Measurements from ENCODE around the gene SPG21. TPM values are rescaled to one million over a fixed set of nuclear protein-coding genes. Genes with fewer than 3 reads are reported as not detected.
A peak's percentile ranks its signal among the peaks of the same experiment; 100 is the strongest.

The SPG21 gene
- total and polyA plus RNA-seq, 2 of the 8 experiments (the other 6 are each of a cell fraction or from before 2014, with no cell fraction given), result 67.3 to 72.7 TPM

DNA sequence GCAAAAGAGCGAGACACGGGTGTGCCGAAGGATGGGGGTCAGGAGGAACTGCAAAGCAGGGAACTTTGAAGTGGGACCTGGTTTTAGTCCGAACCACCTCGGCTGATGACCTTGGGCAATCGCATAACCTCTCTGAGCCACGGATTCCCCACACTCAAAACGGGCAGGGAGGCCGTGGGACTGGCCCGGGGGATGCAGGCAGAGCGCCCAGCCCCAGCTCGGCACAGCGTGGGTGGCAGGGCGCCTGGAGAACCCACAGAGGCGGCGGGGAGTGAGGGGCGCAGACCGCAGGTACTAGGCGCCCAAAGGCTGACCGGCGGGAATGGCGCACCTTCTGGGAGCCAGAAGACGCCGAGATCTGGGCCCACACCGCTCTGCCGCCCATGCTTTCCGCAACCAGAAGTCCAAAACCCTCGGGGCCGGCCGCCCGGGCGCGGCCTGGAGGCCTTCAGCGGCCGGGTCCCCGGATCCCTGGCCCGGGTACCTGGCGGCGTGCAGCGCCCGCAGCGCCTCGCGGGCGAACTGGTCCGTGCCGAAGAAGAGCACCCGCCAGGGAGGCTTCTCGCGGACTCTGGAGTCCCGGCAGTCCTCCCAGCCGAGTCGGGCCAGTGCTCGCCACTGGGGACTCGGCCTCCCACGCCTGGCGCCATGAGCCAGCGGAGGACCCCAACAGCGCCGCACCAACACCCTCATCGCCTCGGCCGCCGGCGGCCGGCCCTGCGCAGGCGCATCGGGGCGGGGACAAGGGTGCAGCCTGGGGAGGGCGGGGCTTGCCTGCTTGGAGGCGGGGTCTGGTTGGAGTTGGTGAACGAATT is 39.4 kb upstream of the SPG21 start, which contains the start of gene MTFMT:
MTFMT (minus strand) TSS at position 719 of the 815 bp plus-strand sequence; CDS start at position 693, 26 bp downstream.
- Histone ChIP-seq H3K79me1 (ENCODE audit: low read depth, low read length) (peaks cover 5% of the 10 kb centered on the region; the same call in 1 of the 2 replicates), H3K56ac (replicated peaks; ENCODE audit: insufficient read length, low read depth, low read length) (no peak within 1 kb of the TSS), H3K4me3 (ENCODE audit: extremely low read depth in 1 of 4, insufficient read depth in 2 of 4, low read depth in 3 of 4, low read length in 4 of 4) (peak within 1 kb of the TSS; percentile 75 to 93 (median 88)), H3K23me2 (ENCODE audit: low read depth, low read length) (no peaks in the 10 kb centered on the region; the same call in 1 of the 2 replicates), H2BK12ac (ENCODE audit: low read depth, low read length) (no peak within 1 kb of the TSS), H2BK5ac (ENCODE audit: low read depth, low read length) (no peak within 1 kb of the TSS), H4K20me1 (replicated peaks in 1 of 2; ENCODE audit: control insufficient read depth in 1 of 2, insufficient read depth in 2 of 2, low read length in 2 of 2) (peaks cover 0 to 1% of the 10 kb centered on the region in 2 experiments), H2BK120ac (replicated peaks; ENCODE audit: low read depth, low read length) (no peak within 1 kb of the TSS), H4K5ac (ENCODE audit: insufficient read length, low read depth, low read length) (peak within 1 kb of the TSS; percentile 71), H2AFZ (ENCODE audit: low read length) (peak within 1 kb of the TSS; percentile 43; the same call in 1 of the 2 replicates), H3K4ac (replicated peaks; ENCODE audit: insufficient read length, low read depth, low read length) (no peak within 1 kb of the TSS), H3K9me3 (ENCODE audit: insufficient read depth in 2 of 2, low read depth in 1 of 2, low read length in 1 of 2) (no peaks in the 10 kb centered on the region), H2BK15ac (ENCODE audit: low read length) (no peak within 1 kb of the TSS), H3K36me3 (ENCODE audit: control insufficient read depth in 2 of 4, insufficient read depth in 4 of 4, low read length in 3 of 4) (peaks cover 0 to 16% (median 2%) of the 10 kb centered on the region in 4 experiments; a peak in 5 of 8 replicates), H2BK20ac (ENCODE audit: low read length) (no peak within 1 kb of the TSS), H3K18ac (ENCODE audit: extremely low read depth, low read length) (peak within 1 kb of the TSS; percentile 80; the same call in 1 of the 2 replicates), H3K79me2 (ENCODE audit: control insufficient read depth in 1 of 2, insufficient read depth in 2 of 2, low read length in 2 of 2) (peaks cover 0 to 7% of the 10 kb centered on the region in 2 experiments; a peak in 1 of 4 replicates), H2AK5ac (ENCODE audit: low read depth, low read length) (no peak within 1 kb of the TSS), H3K23ac (ENCODE audit: insufficient read length) (no peak within 1 kb of the TSS), H4K91ac (replicated peaks; ENCODE audit: insufficient read length, low read length) (peak within 1 kb of the TSS; percentile 40), H3K27ac (ENCODE audit: low read depth, low read length) (no peak within 1 kb of the TSS; the same call in 1 of the 2 replicates), H3K9ac (replicated peaks in 1 of 4; ENCODE audit: extremely low read depth in 1 of 4, low read depth in 3 of 4, low read length in 3 of 4) (peak within 1 kb of the TSS; percentile 72 to 87 (median 76)), H3K4me1 (replicated peaks in 1 of 4; ENCODE audit: control insufficient read depth in 3 of 4, insufficient read depth in 4 of 4, low read length in 3 of 4) (peaks cover 0 to 2% (median 0%) of the 10 kb centered on the region in 4 experiments; a peak in 1 of 7 replicates), H3K27me3 (replicated peaks in 1 of 4; ENCODE audit: control insufficient read depth in 3 of 4, extremely low read depth in 1 of 4, insufficient read depth in 3 of 4, low read length in 3 of 4) (no peaks in the 10 kb centered on the region), H4K8ac (ENCODE audit: extremely low read depth, insufficient read depth, low read length) (peak within 1 kb of the TSS; percentile 87), H3K14ac (ENCODE audit: insufficient read length) (no peak within 1 kb of the TSS), H3K4me2 (ENCODE audit: insufficient read depth in 1 of 2, low read depth in 2 of 2, low read length in 2 of 2) (peak within 1 kb of the TSS; percentile 88 to 94)
- DNase-seq (ENCODE audit: low read depth in 1 of 2, low spot score in 2 of 2) (peak in 1 of 2 experiments; percentile 98), FAIRE-seq (no peak)
- CTCF ChIA-PET (ENCODE audit: partially characterized antibody), result no interaction called here
- POLR2A ChIA-PET (ENCODE audit: partially characterized antibody), result interaction anchor here (0.6 kb wide), 1 partner anchor 27 kb away, joined by 3 read pairs; no protein-coding TSS in a partner anchor
- 1% methylated on average over 73 of the region's 73 CpGs; no CpG with 5 or more reads in 1 of the 2 experiments for WGBS, 2 experiments (ENCODE audit: extremely low coverage in 1 of 2, insufficient coverage in 1 of 2, insufficient read length in 1 of 2, insufficient replicate concordance in 2 of 2, low coverage in 1 of 2, low lambda C conversion rate in 2 of 2, missing lambda C conversion rate in 1 of 2)
- TF ChIP-seq, protein P1, sequence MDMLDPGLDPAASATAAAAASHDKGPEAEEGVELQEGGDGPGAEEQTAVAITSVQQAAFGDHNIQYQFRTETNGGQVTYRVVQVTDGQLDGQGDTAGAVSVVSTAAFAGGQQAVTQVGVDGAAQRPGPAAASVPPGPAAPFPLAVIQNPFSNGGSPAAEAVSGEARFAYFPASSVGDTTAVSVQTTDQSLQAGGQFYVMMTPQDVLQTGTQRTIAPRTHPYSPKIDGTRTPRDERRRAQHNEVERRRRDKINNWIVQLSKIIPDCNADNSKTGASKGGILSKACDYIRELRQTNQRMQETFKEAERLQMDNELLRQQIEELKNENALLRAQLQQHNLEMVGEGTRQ (IDR thresholded peaks at IDR 0.05; ENCODE audit: low read length), result no peak
- TF ChIP-seq EGR1 (IDR thresholded peaks at IDR 0.05; ENCODE audit: borderline replicate concordance, low read depth, low read length) (peak; percentile 37; the same call in 1 of the 2 replicates), FOSL1 (IDR thresholded peaks at IDR 0.05; ENCODE audit: insufficient read depth, low read depth, low read length) (no peak), POLR2A (IDR thresholded peaks at IDR 0.05; ENCODE audit: control extremely low read depth in 1 of 2, low read depth in 2 of 2, low read length in 2 of 2) (peak; percentile 89 to 90), BCL11A (IDR thresholded peaks at IDR 0.05; ENCODE audit: low read depth in 2 of 2, low read length in 2 of 2) (no peak), TCF12 (IDR thresholded peaks at IDR 0.05; ENCODE audit: low read depth, low read length) (no peak), TBP (IDR thresholded peaks at IDR 0.05; ENCODE audit: low read depth, low read length) (no peak; the same call in 1 of the 2 replicates), YY1 (IDR thresholded peaks at IDR 0.05; ENCODE audit: low read depth, low read length) (peak; percentile 49; the same call in 1 of the 2 replicates), SP1 (IDR thresholded peaks at IDR 0.05; ENCODE audit: low read depth, low read length) (no peak), TAF1 (IDR thresholded peaks at IDR 0.05; ENCODE audit: low read depth, low read length) (peak; percentile 71; the same call in 1 of the 2 replicates)
- TF ChIP-seq, protein P2, sequence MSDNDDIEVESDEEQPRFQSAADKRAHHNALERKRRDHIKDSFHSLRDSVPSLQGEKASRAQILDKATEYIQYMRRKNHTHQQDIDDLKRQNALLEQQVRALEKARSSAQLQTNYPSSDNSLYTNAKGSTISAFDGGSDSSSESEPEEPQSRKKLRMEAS (IDR thresholded peaks at IDR 0.05), result 0 out of 2 replicates have a peak, but pooled peaks have one; percentile 19

Measured in H1 (cell line).